Epithelial cell of prostate (primary cell): ENCODE measurements around the gene SMAP2.
"Not testable (repeated sequence)": the region's sequence is repeated elsewhere in the genome, so short reads cannot be mapped to it uniquely, and the experiment has no call there.

ENCODE experiments used
- DNase-seq: peaks from one replicate; pipeline ENCODE4 v3.0.0-alpha.2; 2011; ENCODE audit warnings: low read depth, low spot score
- H3K27ac ChIP-seq: fragments of 450-650 bp; 2 replicates; pipeline ENCODE4 v1.5.1; 2017; ENCODE audit warnings: mild to moderate bottlenecking

The SMAP2 gene

GRCh38 chr1:40373323-40374283, at the start of gene SMAP2:
SMAP2 (plus strand) TSS chr1:40373727; CDS start chr1:40374121, 394 bp downstream.
- peak within 1 kb of the TSS; percentile 69 for H3K27ac ChIP-seq
- DNase-seq = peak; percentile 77

GRCh38 chr1:40331403-40331802, 42.1 kb upstream of the SMAP2 start:
- DNase-seq, H3K27ac ChIP-seq: not testable (repeated sequence)

GRCh38 chr1:40332695-40333094, 40.8 kb upstream of the SMAP2 start:
- no peak overlapping the region for H3K27ac ChIP-seq
- DNase-seq = no peak

GRCh38 chr1:40337443-40337842, 36.1 kb upstream of the SMAP2 start:
- DNase-seq = no peak
- H3K27ac ChIP-seq = no peak overlapping the region

GRCh38 chr1:40338745-40339419, 34.6 kb upstream of the SMAP2 start:
- no peak for DNase-seq

GRCh38 chr1:40339420-40340323, 33.9 kb upstream of the SMAP2 start:
- no peak overlapping the region for H3K27ac ChIP-seq
- no peak for DNase-seq

More at GRCh38 chr1:40338745-40339419, 34.6 kb upstream of the SMAP2 start:
- H3K27ac ChIP-seq = no peak overlapping the region

GRCh38 chr1:40341491-40342380, 31.8 kb upstream of the SMAP2 start:
- H3K27ac ChIP-seq = no peak overlapping the region
- DNase-seq = no peak

- DNase-seq, H3K27ac ChIP-seq: not testable (repeated sequence)
These were observed 31.2 kb upstream of the SMAP2 start for GRCh38 chr1:40342381-40342717.

GRCh38 chr1:40344597-40344996, 28.9 kb upstream of the SMAP2 start:
- no peak for DNase-seq
- no peak overlapping the region for H3K27ac ChIP-seq

- no peak for DNase-seq
- H3K27ac ChIP-seq = no peak overlapping the region
These were observed 23.1 kb upstream of the SMAP2 start for GRCh38 chr1:40350391-40350790.

- H3K27ac ChIP-seq = no peak overlapping the region
- DNase-seq = no peak
These were observed 22.4 kb upstream of the SMAP2 start for GRCh38 chr1:40351124-40351523.

- no peak overlapping the region for H3K27ac ChIP-seq
- no peak for DNase-seq
These were observed 21.4 kb upstream of the SMAP2 start for GRCh38 chr1:40352126-40352525.

GRCh38 chr1:40353082-40353481, 20.4 kb upstream of the SMAP2 start:
- DNase-seq = no peak
- no peak overlapping the region for H3K27ac ChIP-seq

GRCh38 chr1:40357625-40358024, 15.9 kb upstream of the SMAP2 start:
- no peak for DNase-seq
- H3K27ac ChIP-seq = no peak overlapping the region

- DNase-seq = no peak
- no peak overlapping the region for H3K27ac ChIP-seq
These were observed 12.9 kb upstream of the SMAP2 start for GRCh38 chr1:40360631-40361030.

- no peak for DNase-seq
- no peak overlapping the region for H3K27ac ChIP-seq
These were observed 12.3 kb upstream of the SMAP2 start for GRCh38 chr1:40361201-40361600.

GRCh38 chr1:40361637-40362036, 11.9 kb upstream of the SMAP2 start:
- DNase-seq = no peak
- H3K27ac ChIP-seq = no peak overlapping the region

GRCh38 chr1:40362199-40362598, 11.3 kb upstream of the SMAP2 start:
- H3K27ac ChIP-seq = no peak overlapping the region
- DNase-seq = no peak

GRCh38 chr1:40362699-40363098, 10.8 kb upstream of the SMAP2 start:
- no peak overlapping the region for H3K27ac ChIP-seq
- no peak for DNase-seq
